Measurements from ENCODE around the gene RAB31.
"Not testable (repeated sequence)": the region's sequence is repeated elsewhere in the genome, so short reads cannot be mapped to it uniquely, and the experiment has no call there.

Gene RAB31

DNA sequence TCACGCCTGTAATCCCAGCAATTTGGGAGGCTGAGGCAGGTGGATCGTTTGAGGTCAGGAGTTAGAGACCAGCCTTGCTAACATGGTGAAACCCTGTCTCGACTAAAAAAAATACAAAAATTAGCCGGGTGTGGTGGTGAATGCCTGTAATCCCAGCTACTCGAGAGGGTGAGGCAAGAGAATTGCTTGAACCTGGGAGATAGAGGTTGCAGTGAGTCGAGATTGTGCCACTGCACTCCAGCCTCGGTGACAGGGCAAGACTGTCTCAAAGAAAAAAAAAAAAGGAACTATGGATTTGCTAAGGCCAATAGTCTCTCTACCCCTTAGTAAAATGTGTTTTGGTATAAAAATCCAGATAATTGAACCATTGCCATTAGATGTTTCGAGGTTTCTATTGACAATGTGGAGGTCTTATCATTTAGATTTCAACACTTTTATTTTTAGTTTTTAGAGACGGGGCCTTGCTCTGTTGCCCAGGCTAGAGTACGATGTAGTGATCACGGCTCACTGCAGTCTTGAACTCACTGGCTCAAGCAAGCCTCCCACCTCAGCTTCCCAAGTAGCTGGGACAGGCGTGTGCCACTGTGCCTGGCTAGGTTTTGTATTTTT lies 176.5 kb downstream of the RAB31 start:
- DNase-seq: no peak

GRCh38 chr18:9885170-9886004 lies 177.3 kb downstream of the RAB31 start, which contains the start of gene TXNDC2:
TXNDC2 (plus strand) TSS chr18:9885973; CDS start chr18:9886681, 708 bp downstream.
- no peak for DNase-seq

DNA sequence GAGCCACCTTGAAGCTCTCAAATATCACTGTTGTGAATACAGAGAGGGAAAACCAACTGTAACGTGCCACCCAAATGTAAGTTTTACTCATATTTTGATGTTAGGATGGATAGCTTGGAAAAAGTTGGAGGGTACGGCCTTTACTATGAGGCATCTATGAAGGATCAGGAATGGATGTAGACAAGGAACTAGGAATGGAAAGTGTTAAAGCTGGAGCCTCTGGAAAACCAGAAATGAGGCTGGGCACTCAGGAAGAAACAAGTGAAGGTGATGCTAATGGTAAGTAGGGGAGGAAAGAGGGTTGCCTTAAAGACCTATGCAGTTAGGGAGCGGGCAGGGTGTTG lies 177.9 kb downstream of the RAB31 start:
- DNase-seq: no peak

DNA sequence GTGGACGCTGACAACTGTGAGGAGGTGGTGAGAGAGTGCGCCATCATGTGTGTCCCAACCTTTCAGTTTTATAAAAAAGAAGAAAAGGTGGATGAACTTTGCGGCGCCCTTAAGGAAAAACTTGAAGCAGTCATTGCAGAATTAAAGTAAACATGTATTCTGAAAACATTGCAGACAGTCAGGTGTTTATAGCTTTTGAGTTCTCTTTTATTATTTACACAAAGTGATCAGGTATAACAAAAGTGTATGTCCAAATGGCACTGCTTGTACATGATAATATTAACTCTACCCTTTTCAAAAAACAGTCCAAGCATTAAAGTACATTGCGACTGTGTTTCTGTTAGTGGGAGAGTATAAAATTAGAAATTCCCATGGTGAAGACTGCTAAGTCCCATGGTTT lies 179.9 kb downstream of the RAB31 start:
- no peak for DNase-seq

- no peak for DNase-seq
These were observed 182.1 kb downstream of the RAB31 start for GRCh38 chr18:9890196-9890595.

DNA sequence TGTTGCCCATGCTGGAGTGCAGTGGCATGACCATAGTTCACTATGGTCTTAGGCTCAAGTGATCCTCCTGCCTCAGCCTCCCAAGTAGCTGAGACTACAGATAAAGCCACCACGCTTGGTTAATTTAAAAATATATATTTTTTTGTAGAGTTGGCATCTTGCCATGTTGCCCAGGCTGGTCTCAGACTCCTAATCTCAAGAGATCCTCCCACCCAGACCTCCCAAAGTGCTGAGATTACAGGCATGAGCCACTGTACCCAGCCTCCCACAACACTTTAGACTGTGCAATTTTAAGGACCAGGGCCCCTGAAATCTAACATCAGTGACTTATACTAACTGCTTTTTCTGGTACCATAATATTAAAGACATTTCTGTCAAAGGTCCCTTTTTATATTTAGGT lies 182.9 kb downstream of the RAB31 start:
- DNase-seq: no peak

DNA sequence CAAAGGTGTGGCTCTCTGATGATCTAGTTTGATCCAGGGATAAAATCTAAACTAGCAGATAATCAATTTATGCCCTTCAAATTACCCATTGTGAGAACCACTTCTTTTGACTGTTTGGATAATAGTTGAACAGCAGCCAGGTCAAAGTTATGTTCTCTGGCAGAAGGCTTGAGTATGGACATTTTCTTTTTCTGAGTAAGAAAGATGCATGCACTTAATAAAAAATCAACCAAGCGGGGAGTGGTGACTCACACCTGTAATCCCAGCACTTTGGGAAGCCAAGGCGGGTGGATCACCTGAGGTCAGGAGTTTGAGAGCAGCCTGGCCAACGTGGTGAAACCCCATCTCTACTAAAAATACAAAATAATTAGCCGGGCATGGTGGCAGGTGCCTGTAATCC lies 183.4 kb downstream of the RAB31 start:
- not testable (repeated sequence) for DNase-seq

DNA sequence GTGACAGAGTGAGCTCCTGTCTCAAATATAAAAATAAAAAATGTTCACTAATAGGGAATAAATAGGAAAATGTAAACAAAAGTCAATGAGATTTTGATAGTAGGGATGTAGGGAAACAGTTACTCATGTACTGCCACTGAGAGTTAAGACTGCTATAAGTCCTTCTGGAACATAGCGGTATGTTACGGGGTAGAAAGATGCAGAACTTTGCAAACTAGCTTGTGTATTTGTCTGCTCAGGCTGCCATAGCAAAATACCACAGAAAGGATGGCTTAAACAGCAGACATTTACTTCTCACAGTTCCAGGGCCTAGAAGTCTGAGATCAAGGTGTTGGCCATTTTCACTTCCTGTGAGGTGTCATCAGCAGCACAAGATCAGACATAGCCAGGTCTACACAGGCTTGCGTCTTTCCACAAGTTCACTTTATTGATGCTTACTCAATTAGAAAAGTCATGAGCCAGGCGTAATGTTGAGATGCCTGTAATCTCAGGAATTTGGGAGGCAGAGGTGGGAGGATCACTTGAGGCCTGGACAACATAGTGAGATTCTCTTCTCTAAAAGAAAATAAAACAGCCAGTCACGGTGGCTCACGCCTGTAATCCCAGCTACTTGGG lies 186.5 kb downstream of the RAB31 start:
- no peak for DNase-seq

- DNase-seq: no peak
These were observed 189.0 kb downstream of the RAB31 start for GRCh38 chr18:9897129-9897528.

DNA sequence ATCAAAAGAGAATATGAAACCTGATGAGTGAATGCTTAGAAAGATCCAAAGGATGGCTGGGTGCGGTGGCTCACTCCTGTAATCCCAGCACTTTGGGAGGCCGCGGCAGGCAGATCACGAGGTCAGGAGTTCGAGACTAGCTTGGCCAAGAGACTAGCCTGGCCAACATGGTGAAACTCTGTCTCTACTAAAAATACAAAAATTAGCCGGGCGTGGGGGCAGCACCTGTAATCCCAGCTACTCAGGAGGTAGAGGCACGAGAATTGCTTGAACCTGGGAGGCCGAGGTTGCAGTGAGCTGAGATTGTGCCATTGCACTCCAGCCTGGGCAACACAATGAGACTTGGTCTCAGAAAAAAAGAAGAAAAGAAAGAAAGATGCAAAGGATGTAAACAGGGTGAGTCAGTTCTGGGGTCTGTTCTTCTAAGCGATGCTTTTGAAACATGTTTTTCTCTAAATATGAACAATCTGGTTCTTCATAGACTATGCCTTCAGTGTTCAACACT lies 189.7 kb downstream of the RAB31 start:
- DNase-seq: not testable (repeated sequence)

GRCh38 chr18:9898792-9899549 lies 190.9 kb downstream of the RAB31 start:
- no peak for DNase-seq

GRCh38 chr18:9899550-9899930 lies 191.4 kb downstream of the RAB31 start:
- not testable (repeated sequence) for DNase-seq

DNA sequence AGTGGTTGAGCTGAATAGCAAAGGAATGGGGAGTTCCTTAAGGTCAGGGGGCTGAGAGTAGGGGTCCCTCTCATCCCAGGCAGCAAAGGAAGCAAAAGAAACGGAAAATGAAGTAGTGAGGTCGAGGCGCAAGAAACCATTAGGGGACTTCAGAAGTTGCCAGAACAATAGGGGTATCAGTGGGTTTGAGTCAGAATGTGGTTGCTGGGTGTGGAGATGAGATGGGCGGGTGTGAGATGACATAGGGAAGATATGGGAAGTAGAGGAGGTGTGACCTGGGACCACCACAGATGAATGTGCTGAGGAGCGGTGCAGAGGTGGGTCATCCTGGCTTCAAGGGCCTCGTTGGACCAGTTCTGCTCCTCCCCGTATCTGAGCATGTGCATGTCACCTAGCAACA lies 192.6 kb downstream of the RAB31 start:
- no peak for DNase-seq

- no peak for DNase-seq
These were observed 193.3 kb downstream of the RAB31 start for GRCh38 chr18:9901377-9901776.

- not testable (repeated sequence) for DNase-seq
These were observed 194.2 kb downstream of the RAB31 start for GRCh38 chr18:9902264-9902663.

GRCh38 chr18:9902832-9903231 lies 194.7 kb downstream of the RAB31 start:
- no peak for DNase-seq

DNA sequence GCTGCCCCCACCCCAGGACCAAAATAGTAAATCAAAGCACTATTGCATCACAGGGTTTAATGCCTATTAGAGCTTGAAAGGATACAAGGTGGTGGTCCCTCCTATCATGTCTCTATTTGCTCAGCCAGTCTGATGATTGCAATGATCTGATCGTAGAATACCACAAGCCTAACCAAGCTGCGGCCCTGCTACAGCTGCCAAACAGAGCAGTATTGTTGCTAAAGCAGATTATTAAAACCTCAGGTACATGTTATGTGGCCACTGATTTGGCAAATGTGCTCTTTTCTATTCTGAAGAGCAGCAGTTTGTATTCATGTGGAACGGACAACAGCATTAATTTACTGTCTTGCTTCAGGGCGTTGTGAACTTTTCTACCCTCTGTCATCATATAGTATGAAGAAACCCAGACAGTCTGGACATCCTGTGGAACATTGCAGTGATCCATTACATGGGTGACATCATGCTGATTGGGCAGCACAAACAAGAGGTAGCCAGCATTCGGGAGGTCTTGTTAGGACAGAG lies 197.4 kb downstream of the RAB31 start:
- DNase-seq: no peak

DNA sequence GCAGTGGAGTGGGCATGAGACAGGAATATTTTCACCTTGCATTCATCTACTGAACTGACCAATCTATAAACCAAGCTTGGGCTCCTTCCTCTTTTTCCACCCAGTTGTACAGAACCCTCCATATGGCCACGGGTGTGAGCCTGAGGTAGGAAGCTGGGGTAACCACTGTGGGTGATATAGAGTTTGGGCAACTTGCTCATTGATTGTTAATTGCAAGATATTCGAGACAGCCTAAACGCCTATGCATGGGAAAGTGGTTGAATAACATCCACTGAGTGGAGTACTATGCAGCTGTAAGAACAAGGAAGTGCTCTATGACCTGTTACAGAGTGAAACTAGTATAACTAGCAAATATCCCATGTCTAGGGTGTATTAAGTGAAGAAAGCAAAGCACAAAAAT lies 198.4 kb downstream of the RAB31 start:
- no peak for DNase-seq

DNA sequence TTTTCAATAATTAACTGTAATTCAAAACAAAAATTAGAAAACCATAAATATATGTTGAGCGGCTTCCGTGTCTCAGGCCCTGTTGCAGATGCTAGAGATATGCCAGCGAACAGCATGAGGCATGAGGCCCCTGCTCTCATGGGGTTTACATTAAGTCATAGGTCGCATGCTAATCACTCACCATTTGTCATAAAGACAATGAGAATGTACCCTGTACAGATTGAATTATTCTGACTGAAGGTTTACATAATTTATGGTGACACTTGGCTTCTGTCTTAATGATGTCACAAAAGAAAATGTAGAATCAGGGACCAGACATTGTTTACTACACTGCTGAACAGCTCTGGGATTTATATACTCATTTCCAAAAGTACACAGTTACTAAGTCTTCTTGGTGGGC lies 199.8 kb downstream of the RAB31 start:
- DNase-seq: no peak

DNA sequence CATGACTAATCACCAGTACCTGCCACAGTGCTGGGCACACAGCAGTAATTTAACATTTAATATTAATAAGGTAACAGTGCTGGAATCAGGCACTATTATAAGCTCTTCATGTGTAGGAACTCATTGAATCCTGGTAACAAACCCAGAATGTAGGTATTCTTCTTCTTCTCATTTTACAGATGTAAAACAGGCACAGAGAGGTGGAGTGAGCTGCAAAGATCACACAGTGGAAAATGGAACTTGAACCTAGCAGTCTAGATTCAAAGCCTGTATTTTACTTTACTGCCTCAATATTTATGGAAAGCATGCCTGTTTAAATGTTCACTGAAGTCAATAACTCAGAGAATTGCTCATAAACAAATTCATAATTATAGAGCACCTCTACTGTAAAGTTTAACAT lies 202.0 kb downstream of the RAB31 start:
- DNase-seq: no peak

GRCh38 chr18:9910661-9911060 lies 202.6 kb downstream of the RAB31 start:
- DNase-seq: no peak

- no peak for DNase-seq
These were observed 203.1 kb downstream of the RAB31 start for GRCh38 chr18:9911226-9911625.
